ENCODE data around the gene TIMM17B. TPM values are rescaled to one million over a fixed set of nuclear protein-coding genes. Genes with fewer than 3 reads are reported as not detected.

TIMM17B gene
- total RNA-seq, 2 experiments from 2014 or later: 40.0 to 40.3 TPM

- Mint-ChIP-seq H3K4me1 (ENCODE audit: low read depth) (peaks cover 21% of the 10 kb centered on the region), H3K4me3 (no peak overlapping the region), H3K9me3 (no peaks in the 10 kb centered on the region), H3K27ac (no peak overlapping the region), H3K27me3 (no peaks in the 10 kb centered on the region), H3K36me3 (ENCODE audit: low read depth) (peaks cover 60% of the 10 kb centered on the region)
- POLR2A ChIA-PET: interaction anchor here (0.9 to 1.3 kb wide), 3 partner anchors 8 to 13 kb away, joined by 3 to 5 read pairs (median 3); no protein-coding TSS in a partner anchor
- TF ChIP-seq CTCF (IDR thresholded peaks at IDR 0.05): no peak
- H3K36me3 ChIP-seq (ENCODE audit: insufficient read depth, low read length): peaks cover 67% of the 10 kb centered on the region
- H3K9me3 ChIP-seq (ENCODE audit: control insufficient read depth in 1 of 2, insufficient read depth in 1 of 2, low read length in 2 of 2): no peaks in the 10 kb centered on the region
- no peaks in the 10 kb centered on the region for H3K27me3 ChIP-seq (ENCODE audit: control insufficient read depth in 1 of 2, insufficient read depth in 2 of 2, low read length in 2 of 2)
- intact Hi-C loops (cut with DNase I, micrococcal nuclease): no loop called here
- ATAC-seq (ENCODE audit: poor library complexity): no peak
- H3K4me3 ChIP-seq (ENCODE audit: low read length): no peak overlapping the region
- peaks cover 42% of the 10 kb centered on the region for H3K4me1 ChIP-seq (ENCODE audit: insufficient read depth, low read length)
- CTCF ChIA-PET: interaction anchor here (2.6 kb wide), 1 partner anchor 10 kb away, joined by 8 read pairs; no protein-coding TSS in a partner anchor
- H3K27ac ChIP-seq (ENCODE audit: low read depth in 1 of 2, low read length in 2 of 2): no peak overlapping the region
- DNase-seq: no peak
Measured at GRCh38 chrX:48927123-48927522, 29.6 kb upstream of the TIMM17B start.

DNA sequence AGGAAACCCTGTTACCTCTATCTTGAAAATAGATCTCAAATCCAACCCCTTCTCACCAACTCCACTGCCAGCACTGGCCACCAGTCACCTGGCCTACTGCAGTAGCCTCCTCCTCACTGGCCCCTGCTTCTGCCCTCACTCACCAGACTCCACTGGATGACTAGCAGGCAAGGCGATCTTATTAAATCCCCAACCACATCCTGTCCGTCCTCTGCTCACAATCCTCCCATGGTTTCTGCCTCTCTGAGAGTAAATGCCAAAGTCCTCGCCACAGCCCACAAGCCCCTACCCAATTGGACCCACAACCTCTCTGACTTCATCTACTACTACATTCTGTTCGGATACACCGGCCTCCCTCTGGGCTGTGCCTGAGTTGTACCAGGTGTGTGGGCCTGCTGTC, 26.7 kb upstream of the TIMM17B start:
- H3K4me3 ChIP-seq (ENCODE audit: low read length): no peak overlapping the region
- intact Hi-C loops (cut with DNase I, micrococcal nuclease): no loop called here
- Mint-ChIP-seq H3K36me3 (ENCODE audit: low read depth) (peaks cover 61% of the 10 kb centered on the region), H3K27ac (peak overlapping the region; percentile 85), H3K4me1 (ENCODE audit: low read depth) (peaks cover 39% of the 10 kb centered on the region), H3K4me3 (peak overlapping the region; percentile 58), H3K9me3 (no peaks in the 10 kb centered on the region), H3K27me3 (no peaks in the 10 kb centered on the region)
- no peaks in the 10 kb centered on the region for H3K9me3 ChIP-seq (ENCODE audit: control insufficient read depth in 1 of 2, insufficient read depth in 1 of 2, low read length in 2 of 2)
- H3K36me3 ChIP-seq (ENCODE audit: insufficient read depth, low read length): peaks cover 54% of the 10 kb centered on the region
- DNase-seq (no peak), ATAC-seq (ENCODE audit: poor library complexity) (no peak)
- ChIA-PET POLR2A (interaction anchor here (1.8 to 11.7 kb wide), 2 partner anchors 12 to 16 kb away, joined by 5 to 335 read pairs; partner anchors contain the start of gene SLC35A2), CTCF (no interaction called here)
- H3K27me3 ChIP-seq (ENCODE audit: control insufficient read depth in 1 of 2, insufficient read depth in 2 of 2, low read length in 2 of 2): no peaks in the 10 kb centered on the region
- no peak for TF ChIP-seq CTCF (IDR thresholded peaks at IDR 0.05)
- H3K4me1 ChIP-seq (ENCODE audit: insufficient read depth, low read length): peaks cover 64% of the 10 kb centered on the region
- H3K27ac ChIP-seq (ENCODE audit: low read depth in 1 of 2, low read length in 2 of 2): no peak overlapping the region

GRCh38 chrX:48923771-48924170, 26.2 kb upstream of the TIMM17B start:
- Mint-ChIP-seq H3K27me3 (no peaks in the 10 kb centered on the region), H3K4me3 (peak overlapping the region; percentile 58), H3K9me3 (no peaks in the 10 kb centered on the region), H3K27ac (peak overlapping the region; percentile 85), H3K4me1 (ENCODE audit: low read depth) (peaks cover 39% of the 10 kb centered on the region), H3K36me3 (ENCODE audit: low read depth) (peaks cover 66% of the 10 kb centered on the region)
- no peak for ATAC-seq (ENCODE audit: poor library complexity)
- Histone ChIP-seq H3K27me3 (ENCODE audit: control insufficient read depth in 1 of 2, insufficient read depth in 2 of 2, low read length in 2 of 2) (no peaks in the 10 kb centered on the region), H3K4me1 (ENCODE audit: insufficient read depth, low read length) (peaks cover 64% of the 10 kb centered on the region), H3K36me3 (ENCODE audit: insufficient read depth, low read length) (peaks cover 54% of the 10 kb centered on the region), H3K27ac (ENCODE audit: low read depth in 1 of 2, low read length in 2 of 2) (no peak overlapping the region), H3K9me3 (ENCODE audit: control insufficient read depth in 1 of 2, insufficient read depth in 1 of 2, low read length in 2 of 2) (no peaks in the 10 kb centered on the region), H3K4me3 (ENCODE audit: low read length) (no peak overlapping the region)
- no peak for TF ChIP-seq CTCF (IDR thresholded peaks at IDR 0.05)
- ChIA-PET POLR2A (interaction anchor here (1.8 to 11.7 kb wide), 2 partner anchors 12 to 16 kb away, joined by 5 to 335 read pairs; partner anchors contain the start of gene SLC35A2), CTCF (no interaction called here)
- peak in 1 of 14 experiments; percentile 10 for DNase-seq
- intact Hi-C loops (cut with DNase I, micrococcal nuclease): no loop called here
